Cardiac fibroblast (primary cell): ENCODE measurements around the gene C4orf50.
"Not testable (repeated sequence)": the region's sequence is repeated elsewhere in the genome, so short reads cannot be mapped to it uniquely, and the experiment has no call there.

Experiments used
- DNase-seq, 2 donors: peaks; one replicate each; pipeline versions ENCODE4 v3.0.0 to v3.0.0-alpha.2; 2010; ENCODE audit warnings: low read depth in 2 of 2
- H3K4me3 ChIP-seq, 2 donors: replicated peaks in 1 of 2; 1 replicate in 1 of 2; 2 replicates in 1 of 2; pipeline ENCODE4 v1.5.1; 2011; ENCODE audit warnings: low read depth in 2 of 2, low read length in 2 of 2, mild to moderate bottlenecking in 2 of 2, moderate library complexity in 1 of 2
- CTCF ChIP-seq: IDR thresholded peaks from one replicate; pipeline ENCODE4 v1.5.1; 2011; ENCODE audit warnings: low read depth, mild to moderate bottlenecking, low read length, inconsistent platforms

C4orf50 gene

GRCh38 chr4:6010789-6011188 is 7.4 kb downstream of the C4orf50 start:
- TF ChIP-seq CTCF: no peak
- H3K4me3 ChIP-seq: no peak overlapping the region
- no peak for DNase-seq

GRCh38 chr4:6009452-6009851 is 8.8 kb downstream of the C4orf50 start:
- no peak for DNase-seq
- no peak overlapping the region for H3K4me3 ChIP-seq
- TF ChIP-seq CTCF: no peak

- TF ChIP-seq CTCF: no peak
- no peak for DNase-seq
- H3K4me3 ChIP-seq: no peak overlapping the region
Measured at GRCh38 chr4:6008766-6009385, 9.4 kb downstream of the C4orf50 start.

- DNase-seq: no peak
- no peak overlapping the region for H3K4me3 ChIP-seq
- TF ChIP-seq CTCF: no peak
Measured at GRCh38 chr4:6008092-6008551, 10.1 kb downstream of the C4orf50 start.

GRCh38 chr4:6005175-6005574 is 13.1 kb downstream of the C4orf50 start:
- no peak overlapping the region for H3K4me3 ChIP-seq
- no peak for DNase-seq
- TF ChIP-seq CTCF: no peak

GRCh38 chr4:6003485-6003884 is 14.7 kb downstream of the C4orf50 start:
- not testable (repeated sequence) for DNase-seq, H3K4me3 ChIP-seq

GRCh38 chr4:6002926-6003325 is 15.3 kb downstream of the C4orf50 start:
- no peak for DNase-seq
- H3K4me3 ChIP-seq: no peak overlapping the region
- no peak for TF ChIP-seq CTCF
